CD4-positive, alpha-beta T cell treated with Interleukin-6 for 4 hours (primary cell): ENCODE data around the gene CHD2.
"Not testable (repeated sequence)": the region's sequence is repeated elsewhere in the genome, so short reads cannot be mapped to it uniquely, and the experiment has no call there.

ENCODE experiments used
- DNase-seq: peaks from one replicate; pipeline ENCODE4 v3.0.0-alpha.2; 2020; ENCODE audit warnings: mixed read lengths

CHD2 gene

GRCh38 chr15:93052090-93052879, 152.2 kb downstream of the CHD2 start:
- DNase-seq: no peak

GRCh38 chr15:93055211-93055610, 155.1 kb downstream of the CHD2 start:
- DNase-seq: no peak

GRCh38 chr15:93056836-93057235, 156.7 kb downstream of the CHD2 start:
- DNase-seq: no peak

- DNase-seq: no peak
These were observed 157.5 kb downstream of the CHD2 start for GRCh38 chr15:93057618-93058017.

DNA sequence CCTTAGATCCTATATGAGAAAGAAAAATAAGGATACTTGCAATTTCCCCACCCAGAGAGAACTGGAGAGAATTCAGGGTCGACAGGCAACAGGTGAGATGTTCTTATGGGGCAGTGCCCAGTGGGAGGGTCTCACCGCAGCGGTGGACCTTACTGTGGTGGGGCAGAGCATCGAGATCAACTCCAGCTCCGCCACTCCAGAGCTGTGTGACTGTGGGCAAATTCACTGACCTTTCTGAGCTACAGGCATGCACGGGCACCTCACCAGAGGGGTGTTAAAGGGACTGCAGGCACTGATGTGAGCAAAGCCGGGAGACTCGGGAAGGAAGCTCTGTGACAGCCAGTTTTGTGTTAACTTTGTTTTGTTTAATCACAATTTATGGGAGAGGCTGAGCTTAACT, 158.0 kb downstream of the CHD2 start:
- no peak for DNase-seq

DNA sequence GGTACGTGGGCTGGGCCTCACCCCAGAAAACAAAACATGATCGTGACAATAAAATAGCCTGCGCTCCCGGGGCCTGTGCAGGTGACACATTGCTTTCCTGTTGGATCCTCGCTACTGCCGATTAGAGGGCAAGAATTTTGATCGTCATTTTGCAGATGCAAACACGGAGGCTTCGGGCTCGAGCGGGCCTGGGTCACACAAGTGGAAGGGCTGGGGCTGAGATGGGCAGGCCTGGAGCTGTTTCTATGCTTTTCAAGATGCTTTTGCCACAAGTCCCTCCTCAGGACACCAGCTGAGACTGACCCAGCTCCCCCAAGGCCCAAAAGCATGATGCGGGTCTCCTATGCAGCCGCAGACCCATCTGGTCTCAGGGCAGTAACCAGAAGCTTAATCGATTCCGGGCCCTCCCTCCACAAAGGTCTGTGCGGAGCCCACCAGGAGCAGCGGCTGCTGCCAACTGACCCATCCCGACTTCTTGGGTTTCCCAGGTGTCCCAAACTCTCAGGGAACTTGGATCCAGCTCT, 158.8 kb downstream of the CHD2 start:
- DNase-seq: no peak

DNA sequence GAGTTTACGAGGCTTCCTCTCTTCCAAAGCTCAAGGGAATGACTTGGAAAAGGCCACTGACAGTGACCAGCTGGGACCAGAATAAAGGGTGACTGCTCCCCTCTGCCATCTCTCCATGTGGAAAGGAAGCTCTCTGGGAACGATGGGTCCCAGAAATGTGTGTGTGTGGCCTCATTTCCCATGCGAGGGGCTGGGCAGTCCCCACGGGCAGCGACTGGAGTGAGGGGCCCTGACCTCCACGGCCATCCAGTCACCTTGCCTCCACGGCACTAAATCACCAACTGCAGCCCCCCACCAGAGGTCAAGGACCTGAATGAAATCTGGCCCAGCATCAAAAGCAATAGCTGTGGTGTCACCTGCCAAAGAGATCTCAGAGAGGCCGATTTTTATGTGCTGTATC, 159.3 kb downstream of the CHD2 start:
- no peak for DNase-seq

GRCh38 chr15:93060336-93061248, 160.5 kb downstream of the CHD2 start:
- DNase-seq: no peak

DNA sequence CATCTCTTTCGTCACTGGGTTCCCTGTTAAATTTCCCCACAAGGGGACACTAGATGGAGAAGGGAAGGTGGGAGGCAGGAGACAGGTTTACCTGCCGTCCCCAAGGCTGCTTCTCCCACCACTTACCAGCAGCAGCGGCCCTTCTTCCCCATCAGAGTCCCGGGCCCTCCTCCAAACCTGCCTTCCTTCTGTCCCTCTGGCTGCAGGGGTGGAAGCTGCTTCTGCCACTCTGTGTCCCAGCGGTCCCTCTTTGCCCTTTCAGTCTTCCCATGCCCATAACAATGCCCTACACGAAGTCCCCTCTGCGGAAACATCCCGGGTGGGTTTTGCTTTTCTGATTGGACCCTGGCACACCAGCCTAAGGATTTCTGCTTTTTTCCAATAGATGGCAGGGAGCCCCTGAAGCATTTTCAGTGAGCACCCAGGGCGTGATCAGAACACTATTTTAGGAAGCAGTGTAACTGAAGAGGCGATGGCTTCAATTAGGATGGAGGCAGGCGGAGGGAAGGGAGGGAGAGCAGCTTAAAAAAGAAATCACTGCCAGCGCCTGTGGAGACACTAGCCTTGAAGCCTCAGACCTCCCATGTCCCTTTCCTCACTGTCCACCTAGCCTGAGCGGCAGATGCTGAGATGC, 162.6 kb downstream of the CHD2 start:
- not testable (repeated sequence) for DNase-seq

GRCh38 chr15:93063262-93063671, 163.1 kb downstream of the CHD2 start:
- DNase-seq: no peak

DNA sequence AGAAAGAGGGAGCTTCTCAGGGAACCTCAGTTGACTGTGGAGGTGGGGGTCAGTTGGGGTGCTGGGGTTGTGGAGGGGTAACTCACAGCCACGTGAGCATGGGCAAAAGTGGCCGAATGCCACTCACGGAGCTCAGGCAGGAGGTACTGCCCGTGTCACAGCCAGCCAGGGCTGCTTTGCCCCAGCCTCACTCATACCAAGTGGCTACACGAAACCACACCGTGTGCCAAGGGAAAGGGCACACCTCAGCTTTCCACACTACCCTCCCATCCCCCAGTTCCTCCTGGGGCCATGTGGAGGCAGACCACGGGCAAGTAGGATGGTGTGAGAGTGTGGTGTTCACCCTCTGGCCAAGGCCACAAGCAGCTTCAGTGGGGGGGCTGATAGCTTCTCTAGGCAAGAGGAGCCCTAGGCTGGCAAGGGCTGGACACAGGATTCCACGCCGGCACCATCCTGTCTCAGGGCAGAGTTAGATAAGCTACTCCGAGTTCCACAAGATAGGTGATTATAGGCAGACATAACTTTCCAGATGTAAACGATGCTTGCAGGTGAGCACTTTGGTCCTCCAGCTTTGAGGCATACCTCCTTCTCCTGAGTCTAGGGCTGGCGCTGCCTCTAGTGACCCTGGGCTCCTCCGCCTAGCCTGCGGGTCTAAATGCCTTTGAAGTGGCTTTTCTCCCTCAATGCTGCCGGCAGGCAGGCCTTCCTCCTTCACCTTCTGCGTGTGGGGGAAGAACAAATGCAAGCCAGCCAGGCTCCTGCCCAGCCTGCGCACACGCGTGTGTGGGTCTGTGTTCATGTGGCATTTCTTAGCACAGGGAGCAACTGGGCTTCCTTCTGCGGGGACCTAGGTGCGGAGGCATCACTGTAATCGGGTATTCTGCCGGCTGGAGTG, 163.9 kb downstream of the CHD2 start:
- no peak for DNase-seq

- no peak for DNase-seq
These were observed 165.5 kb downstream of the CHD2 start for GRCh38 chr15:93065641-93066045.

- DNase-seq: no peak
These were observed 166.1 kb downstream of the CHD2 start for GRCh38 chr15:93066224-93066681.

DNA sequence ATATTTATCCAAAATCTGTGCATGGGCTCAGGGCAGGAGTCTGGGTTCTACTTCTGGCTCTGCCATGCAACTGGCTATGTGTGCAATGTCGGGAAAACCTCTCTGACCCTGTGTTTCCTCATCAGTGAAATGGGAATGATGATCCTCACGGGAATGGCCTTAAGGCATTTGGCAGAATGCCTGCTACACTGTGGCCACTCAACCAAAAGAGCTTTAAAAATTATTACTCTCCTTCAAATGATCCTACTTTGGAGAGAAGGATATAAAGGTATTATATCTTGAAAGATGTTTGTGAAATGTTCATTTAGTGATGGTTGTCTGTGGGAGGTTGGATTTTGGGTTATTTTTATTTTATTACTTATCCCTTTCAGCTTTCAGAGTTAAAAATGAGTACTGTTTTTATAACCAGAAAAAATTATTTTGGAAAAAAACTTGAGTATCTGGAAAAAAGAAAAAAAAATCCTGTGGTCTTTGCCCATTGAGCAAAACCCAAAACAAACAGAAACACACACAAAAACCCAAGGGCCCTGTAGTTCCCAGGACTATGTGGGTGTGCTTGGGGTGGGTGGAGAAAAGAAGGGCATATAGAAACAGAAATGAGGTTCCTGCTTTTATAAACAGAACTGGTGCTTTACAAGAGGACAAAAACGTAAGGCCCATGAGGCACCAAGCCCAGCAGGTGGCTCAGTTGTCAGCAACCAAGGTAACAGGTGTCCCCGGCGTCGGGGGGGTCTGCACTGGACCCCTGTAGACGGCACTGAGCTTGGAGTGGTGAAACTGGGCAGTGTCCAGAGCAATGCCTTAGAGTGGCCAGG, 166.9 kb downstream of the CHD2 start:
- DNase-seq: no peak

DNA sequence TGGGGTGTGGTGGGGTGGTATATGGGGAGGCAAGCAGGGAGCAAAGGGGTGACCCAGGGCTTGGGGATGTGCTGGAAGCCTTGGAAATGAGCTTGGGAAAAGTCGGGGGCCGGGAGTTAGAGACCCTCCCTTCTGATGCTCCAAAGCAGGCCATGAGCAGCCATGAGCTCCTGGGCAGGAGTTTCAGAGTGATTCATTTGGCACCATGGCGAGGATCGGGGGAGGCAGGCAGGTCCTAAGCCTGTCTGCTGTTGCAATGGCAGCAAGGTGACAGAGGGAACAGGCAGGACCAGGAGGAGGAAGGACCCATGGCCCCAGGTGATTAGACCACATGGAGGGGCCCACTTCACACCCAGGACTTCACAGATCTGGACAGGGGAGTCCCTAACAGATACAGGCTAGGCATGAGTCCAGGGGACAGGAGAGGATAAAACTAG, 167.5 kb downstream of the CHD2 start:
- no peak for DNase-seq

GRCh38 chr15:93068581-93069199, 168.6 kb downstream of the CHD2 start:
- DNase-seq: no peak

DNA sequence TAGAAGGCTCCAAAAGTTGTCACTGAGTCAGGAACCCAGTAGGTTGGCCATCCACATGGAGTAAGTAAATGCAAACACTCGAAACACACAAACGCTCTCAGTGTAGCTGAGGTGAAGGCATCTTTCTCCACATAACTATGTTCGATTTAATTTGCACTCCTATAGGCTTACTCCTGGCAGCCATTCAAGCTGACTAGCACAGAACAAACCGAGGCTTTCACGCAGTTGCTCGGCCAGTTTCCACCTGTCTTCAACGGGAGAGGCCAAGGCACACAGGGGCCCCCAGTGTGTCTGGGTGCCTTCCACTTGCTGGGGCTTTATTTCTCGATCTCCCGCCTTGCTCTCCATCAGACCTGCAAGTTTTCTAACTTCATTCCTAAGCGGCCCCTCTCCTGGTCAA, 170.0 kb downstream of the CHD2 start:
- DNase-seq: no peak

- DNase-seq: no peak
These were observed 170.6 kb downstream of the CHD2 start for GRCh38 chr15:93070551-93071296.

- no peak for DNase-seq
These were observed 171.4 kb downstream of the CHD2 start for GRCh38 chr15:93071469-93071936.

- no peak for DNase-seq
These were observed 171.9 kb downstream of the CHD2 start for GRCh38 chr15:93072011-93072410.
